Kidney (tissue), 14 donors: ENCODE measurements around the gene GAB2. TPM values are rescaled to one million over a fixed set of nuclear protein-coding genes. Genes with fewer than 3 reads are reported as not detected.

Source experiments
- DNase-seq, 5 donors: peaks; one replicate each; pipeline ENCODE4 v3.0.0-alpha.2; 2013 to 2020
- FAIRE-seq: peaks from 2 replicates; lab custom pipeline; 2012; peaks lifted over from hg19 to GRCh38; lab: Jason Lieb, UNC
- H3K27ac ChIP-seq, 2 donors: one replicate each; pipeline ENCODE4 v1.7.0; 2013; ENCODE audit warnings: low read depth in 2 of 2, low read length in 2 of 2, inconsistent platforms in 1 of 2
- H3K27me3 ChIP-seq: one replicate; pipeline ENCODE4 v1.7.1; 2013; ENCODE audit warnings: low read length, inconsistent platforms; ENCODE audit not compliant: control insufficient read depth, insufficient read depth
- H3K36me3 ChIP-seq, 3 donors: one replicate each; pipeline versions ENCODE4 v1.7.0 to v1.7.1; 2013; ENCODE audit warnings: low read length in 3 of 3, control low read depth in 1 of 3, inconsistent platforms in 1 of 3; ENCODE audit not compliant: insufficient read depth in 3 of 3, control insufficient read depth in 2 of 3
- H3K4me1 ChIP-seq, 3 donors: one replicate each; pipeline versions ENCODE4 v1.7.0 to v1.7.1; 2013; ENCODE audit warnings: low read length in 3 of 3, inconsistent platforms in 1 of 3, low read depth in 1 of 3; ENCODE audit not compliant: control insufficient read depth in 2 of 3, insufficient read depth in 2 of 3
- H3K4me3 ChIP-seq, 3 donors: one replicate each; pipeline versions ENCODE4 v1.7.0 to v1.8.1; 2013; ENCODE audit warnings: low read length in 3 of 3, control low read depth in 1 of 3, inconsistent platforms in 1 of 3
- H3K9ac ChIP-seq, 3 donors: one replicate each; pipeline versions ENCODE4 v1.7.0 to v1.7.1; 2013; ENCODE audit warnings: low read length in 3 of 3, control low read depth in 1 of 3, inconsistent platforms in 1 of 3
- H3K9me3 ChIP-seq, 3 donors: one replicate each; pipeline versions ENCODE4 v1.7.0 to v1.7.1; 2013; ENCODE audit warnings: low read length in 3 of 3, control low read depth in 1 of 3, inconsistent platforms in 1 of 3; ENCODE audit not compliant: control insufficient read depth in 2 of 3, insufficient read depth in 1 of 3
- intact Hi-C: fragments of 100-400 bp; cut with DNase I; formaldehyde crosslinking; loops from one replicate; pipeline ENCODE4 v1.11.1; 2022
- polyA plus RNA-seq: library from polyadenylated mRNA; stranded (reverse); fragments of 350-450 nt; fragmentation: Illumina TruSeq; extraction: RNeasy Lipid Tissue Mini Kit (QIAGEN cat#74804); gene quantifications from one replicate; pipeline ENCODE4 v1.2.3, GENCODE V29; 2014; ENCODE audit warnings: low read depth, low replicate concordance; ENCODE audit not compliant: insufficient read depth
- total RNA-seq: library from RNA; stranded (reverse); fragmentation: NEBNext Ultra II Directional; extraction: Animal tissue kit (Norgen Biotek cat#: 25700); gene quantifications from one replicate; pipeline ENCODE4 v1.2.1, GENCODE V29; 2021
- TF ChIP-seq, protein P1 (sequence below): IDR thresholded peaks from 3 replicates; pipeline ENCODE4 v1.5.1; 2012; ENCODE audit warnings: mild to moderate bottlenecking, moderate library complexity, borderline replicate concordance; ENCODE audit not compliant: insufficient read depth; ENCODE audit errors: extremely low read depth
- donor health status: control.
- donor health status: control.
- donor health status: control.
- donor health status: control.
- donor health status: control.
- donor health status: DM: yes; HTN: yes; CAD: no.
- donor health status: Normal renal cell carcinoma (clear cell type).

GAB2 gene
- total and polyA plus RNA-seq, 2 donors from 2014 or later = 3.3 to 23.6 TPM

DNA sequence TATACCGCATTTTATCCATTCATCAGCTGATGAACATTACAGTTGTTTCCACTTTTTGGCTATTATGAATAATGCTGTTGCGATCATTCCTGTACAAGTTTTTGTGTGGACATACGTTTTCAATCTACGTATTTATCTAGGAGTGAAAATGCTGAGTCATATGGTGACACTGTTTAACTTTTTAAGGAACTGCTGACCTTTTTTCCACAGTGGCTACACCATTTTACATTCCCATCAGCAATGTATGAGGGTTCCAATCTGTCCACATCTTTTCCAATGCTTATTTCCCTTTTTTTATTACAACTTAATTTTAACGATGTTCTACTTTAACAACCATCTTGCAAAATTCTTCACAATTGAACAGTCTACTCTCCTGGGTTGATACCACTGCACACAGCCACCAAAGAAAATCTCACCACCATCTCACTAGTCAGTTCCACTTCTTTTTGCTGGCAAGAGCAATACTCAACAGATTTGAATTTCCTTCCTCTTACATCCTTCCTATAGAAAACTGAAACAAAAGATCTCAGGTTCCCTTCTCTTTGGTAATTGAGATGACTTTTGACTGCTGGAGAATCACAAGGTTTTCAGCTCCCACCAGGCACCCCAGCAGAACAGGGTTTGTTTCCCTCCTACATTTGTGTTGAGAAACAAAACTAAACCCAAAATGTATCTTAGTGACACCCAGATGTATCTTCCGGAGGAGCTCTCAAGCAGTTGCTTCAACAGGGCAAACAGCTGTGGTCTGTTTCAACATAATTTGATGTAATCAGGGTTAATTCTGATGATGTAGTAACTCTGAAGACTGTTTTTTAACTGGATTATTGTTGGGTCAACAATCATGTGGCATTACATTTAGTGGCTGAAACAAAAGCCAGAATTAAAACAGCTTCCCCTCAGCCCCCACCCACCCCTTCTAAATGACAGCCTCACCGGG is 7.0 kb upstream of the GAB2 start:
- FAIRE-seq (no peak), DNase-seq (peak in 1 of 5 donors; percentile 35)
- no peaks in the 10 kb centered on the region for H3K9me3 ChIP-seq
- intact Hi-C loops = loop anchor here (10.0 kb wide), 1 partner anchor 200 kb away; no protein-coding TSS in a partner anchor
- TF ChIP-seq, protein P1, sequence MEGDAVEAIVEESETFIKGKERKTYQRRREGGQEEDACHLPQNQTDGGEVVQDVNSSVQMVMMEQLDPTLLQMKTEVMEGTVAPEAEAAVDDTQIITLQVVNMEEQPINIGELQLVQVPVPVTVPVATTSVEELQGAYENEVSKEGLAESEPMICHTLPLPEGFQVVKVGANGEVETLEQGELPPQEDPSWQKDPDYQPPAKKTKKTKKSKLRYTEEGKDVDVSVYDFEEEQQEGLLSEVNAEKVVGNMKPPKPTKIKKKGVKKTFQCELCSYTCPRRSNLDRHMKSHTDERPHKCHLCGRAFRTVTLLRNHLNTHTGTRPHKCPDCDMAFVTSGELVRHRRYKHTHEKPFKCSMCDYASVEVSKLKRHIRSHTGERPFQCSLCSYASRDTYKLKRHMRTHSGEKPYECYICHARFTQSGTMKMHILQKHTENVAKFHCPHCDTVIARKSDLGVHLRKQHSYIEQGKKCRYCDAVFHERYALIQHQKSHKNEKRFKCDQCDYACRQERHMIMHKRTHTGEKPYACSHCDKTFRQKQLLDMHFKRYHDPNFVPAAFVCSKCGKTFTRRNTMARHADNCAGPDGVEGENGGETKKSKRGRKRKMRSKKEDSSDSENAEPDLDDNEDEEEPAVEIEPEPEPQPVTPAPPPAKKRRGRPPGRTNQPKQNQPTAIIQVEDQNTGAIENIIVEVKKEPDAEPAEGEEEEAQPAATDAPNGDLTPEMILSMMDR = no peak
- H3K27ac ChIP-seq = peak overlapping the region in 1 of 2 donors; percentile 32
- H3K4me1 ChIP-seq = peaks cover 4 to 10% (median 7%) of the 10 kb centered on the region in 3 donors
- H3K4me3 ChIP-seq = no peak overlapping the region
- no peaks in the 10 kb centered on the region for H3K36me3 ChIP-seq
- H3K27me3 ChIP-seq = no peaks in the 10 kb centered on the region
- H3K9ac ChIP-seq = no peak overlapping the region

GRCh38 chr11:78423241-78423640 is 5.6 kb upstream of the GAB2 start:
- H3K9me3 ChIP-seq = no peaks in the 10 kb centered on the region
- H3K36me3 ChIP-seq = no peaks in the 10 kb centered on the region
- no peak overlapping the region for H3K9ac ChIP-seq
- no peak overlapping the region for H3K27ac ChIP-seq
- H3K4me1 ChIP-seq = peaks cover 7 to 16% (median 13%) of the 10 kb centered on the region in 3 donors
- TF ChIP-seq, protein P1 = no peak
- H3K4me3 ChIP-seq = no peak overlapping the region
- FAIRE-seq (no peak), DNase-seq (no peak)
- intact Hi-C loops = loop anchor here (10.0 kb wide), 1 partner anchor 198 kb away; no protein-coding TSS in a partner anchor
- H3K27me3 ChIP-seq = no peaks in the 10 kb centered on the region

GRCh38 chr11:78420796-78421209 is 3.2 kb upstream of the GAB2 start:
- Histone ChIP-seq H3K9ac (no peak overlapping the region), H3K9me3 (no peaks in the 10 kb centered on the region), H3K4me3 (peak overlapping the region in 1 of 3 donors; percentile 30), H3K4me1 (peaks cover 9 to 19% (median 19%) of the 10 kb centered on the region in 3 donors), H3K36me3 (no peaks in the 10 kb centered on the region), H3K27ac (peak overlapping the region in 1 of 2 donors; percentile 62), H3K27me3 (no peaks in the 10 kb centered on the region)
- DNase-seq (peak; percentile 74 to 86 (median 82)), FAIRE-seq (no peak)
- intact Hi-C loops = loop anchor here (10.0 kb wide), 1 partner anchor 196 kb away; no protein-coding TSS in a partner anchor
- TF ChIP-seq, protein P1 = no peak
